CD14-positive monocyte (primary cell): ENCODE data around the gene SCAPER. TPM values are rescaled to one million over a fixed set of nuclear protein-coding genes. Genes with fewer than 3 reads are reported as not detected.
A peak's percentile ranks its signal among the peaks of the same experiment; 100 is the strongest.

Experiments used
- DNase-seq, 3 donors: peaks; one replicate each; pipeline ENCODE4 v3.0.0-alpha.2; 2011 to 2022
- H2AFZ ChIP-seq: 2 replicates; pipeline ENCODE4 v1.6.0; 2012; ENCODE audit warnings: mild to moderate bottlenecking, low read depth, low read length, inconsistent platforms; ENCODE audit not compliant: insufficient read depth, poor library complexity, severe bottlenecking
- H3K27ac ChIP-seq, 2 donors: 1 replicate in 1 of 2; 2 replicates in 1 of 2; pipeline ENCODE4 v1.5.1; 2012 to 2013; ENCODE audit warnings: low read length in 2 of 2, control low read depth in 1 of 2, inconsistent platforms in 1 of 2, low read depth in 1 of 2, mild to moderate bottlenecking in 1 of 2
- H3K27me3 ChIP-seq, 2 donors: one replicate each; pipeline versions ENCODE4 v1.6.0 to v1.6.1; 2011 to 2013; ENCODE audit warnings: low read length in 2 of 2; ENCODE audit not compliant: control insufficient read depth in 2 of 2, insufficient read depth in 2 of 2
- H3K36me3 ChIP-seq, 2 donors: replicated peaks in 1 of 2; 1 replicate in 1 of 2; 2 replicates in 1 of 2; pipeline versions ENCODE4 v1.5.1 to v1.6.1; 2012 to 2013; ENCODE audit warnings: low read length in 2 of 2, control low read depth in 1 of 2, inconsistent platforms in 1 of 2, mild to moderate bottlenecking in 1 of 2; ENCODE audit not compliant: insufficient read depth in 2 of 2, control insufficient read depth in 1 of 2
- H3K4me1 ChIP-seq, 2 donors: 1 replicate in 1 of 2; 2 replicates in 1 of 2; pipeline versions ENCODE4 v1.5.1 to v1.6.1; 2012 to 2013; ENCODE audit warnings: low read length in 2 of 2, control low read depth in 1 of 2, inconsistent platforms in 1 of 2, mild to moderate bottlenecking in 1 of 2, moderate library complexity in 1 of 2; ENCODE audit not compliant: insufficient read depth in 2 of 2, control insufficient read depth in 1 of 2
- H3K4me2 ChIP-seq: replicated peaks from 2 replicates; pipeline ENCODE3; 2012; ENCODE audit warnings: low read length, moderate library complexity, mild to moderate bottlenecking; ENCODE audit not compliant: poor library complexity, severe bottlenecking; ENCODE audit errors: extremely low read depth
- H3K4me3 ChIP-seq, 3 experiments: fragments of 200-600 bp in 1 of 3; sonication (generic) in 1 of 3; replicated peaks in 1 of 3; 1 replicate in 2 of 3; 2 replicates in 1 of 3; pipeline ENCODE4 v1.5.1; 2011 to 2013; ENCODE audit warnings: low read length in 3 of 3, mild to moderate bottlenecking in 3 of 3, control low read depth in 2 of 3, low read depth in 2 of 3, inconsistent platforms in 1 of 3, moderate library complexity in 1 of 3
- H3K79me2 ChIP-seq: 2 replicates; pipeline ENCODE4 v1.6.0; 2012; ENCODE audit warnings: mild to moderate bottlenecking, control low read depth, inconsistent platforms, low read length, moderate library complexity; ENCODE audit not compliant: insufficient read depth
- H3K9ac ChIP-seq: 2 replicates; pipeline ENCODE4 v1.6.0; 2017; ENCODE audit warnings: low read length, mild to moderate bottlenecking; ENCODE audit not compliant: insufficient read depth, poor library complexity, severe bottlenecking
- H3K9me3 ChIP-seq, 2 donors: replicated peaks in 1 of 2; 1 replicate in 1 of 2; 2 replicates in 1 of 2; pipeline versions ENCODE4 v1.5.1 to v1.6.1; 2012 to 2013; ENCODE audit warnings: low read length in 2 of 2, control low read depth in 1 of 2; ENCODE audit not compliant: control insufficient read depth in 1 of 2, insufficient read depth in 1 of 2
- H4K20me1 ChIP-seq: 2 replicates; pipeline ENCODE4 v1.6.0; 2012; ENCODE audit warnings: mild to moderate bottlenecking, low read length, control low read depth, moderate library complexity; ENCODE audit not compliant: insufficient read depth
- H3K27ac Mint-ChIP-seq, 7 donors: one replicate each; pipeline ENCODE4 v1.8.0; 2020; ENCODE audit warnings: mild to moderate bottlenecking in 7 of 7, mixed read lengths in 7 of 7, moderate library complexity in 6 of 7, inconsistent platforms in 2 of 7
- H3K27me3 Mint-ChIP-seq, 3 donors: one replicate each; pipeline ENCODE4 v1.8.0; 2021 to 2022; ENCODE audit warnings: low read depth in 3 of 3, mild to moderate bottlenecking in 3 of 3, mixed read lengths in 3 of 3, moderate library complexity in 3 of 3, inconsistent platforms in 1 of 3
- H3K36me3 Mint-ChIP-seq, 2 donors: one replicate each; pipeline ENCODE4 v1.8.0; 2020; ENCODE audit warnings: mixed read lengths in 2 of 2, inconsistent platforms in 1 of 2, mild to moderate bottlenecking in 1 of 2
- H3K4me1 Mint-ChIP-seq: one replicate; pipeline ENCODE4 v1.8.0; 2020; ENCODE audit warnings: mild to moderate bottlenecking, mixed read lengths
- H3K4me3 Mint-ChIP-seq, 2 donors: one replicate each; pipeline ENCODE4 v1.8.0; 2020; ENCODE audit warnings: mild to moderate bottlenecking in 2 of 2, mixed read lengths in 2 of 2, moderate library complexity in 1 of 2
- H3K9me3 Mint-ChIP-seq, 7 donors: one replicate each; pipeline ENCODE4 v1.8.0; 2020 to 2022; ENCODE audit warnings: mixed read lengths in 7 of 7, mild to moderate bottlenecking in 6 of 7, moderate library complexity in 6 of 7, inconsistent platforms in 2 of 7
- CTCF ChIP-seq: fragments of 200-600 bp; IDR thresholded peaks from one replicate; pipeline ENCODE4 v1.8.0; 2022; ENCODE audit warnings: antibody characterized with exemption, mild to moderate bottlenecking
- WGBS: methylation state at CpG from one replicate; pipeline ENCODE4 v1.1.5; 2013; ENCODE audit warnings: missing lambda C conversion rate; ENCODE audit not compliant: insufficient coverage; 5-methylcytosine and 5-hydroxymethylcytosine counted together
- intact Hi-C, 2 donors: fragments of 100-400 bp; cut with micrococcal nuclease; formaldehyde crosslinking; loops; one replicate each; pipeline versions ENCODE4 v1.15.0 to v1.15.1; 2023
- polyA plus RNA-seq, 3 donors: library from polyadenylated mRNA; depleted of rRNA in 1 of 3; unstranded in 2 of 3; stranded (reverse) in 1 of 3; fragments of 300-500 nt in 2 of 3; fragments of >200 nt in 1 of 3; fragmentation: Illumina TruSeq in 2 of 3; gene quantifications; 1 replicate in 2 of 3; 2 replicates in 1 of 3; pipeline ENCODE4 v1.2.3, GENCODE V29; 2012 to 2021

The SCAPER gene
- polyA plus RNA-seq, 3 donors, result 2.5 to 5.4 (median 4.2) TPM

- intact Hi-C loops, result no loop called here
- no peak overlapping the region for H3K9ac ChIP-seq
- H3K36me3 ChIP-seq, result peaks cover 0 to 6% of the 10 kb centered on the region in 2 donors
- H3K27me3 ChIP-seq, result no peaks in the 10 kb centered on the region
- H3K27ac ChIP-seq, result no peak overlapping the region
- H3K4me1 Mint-ChIP-seq, result no peaks in the 10 kb centered on the region
- TF ChIP-seq CTCF, result no peak
- no peak for DNase-seq
- H3K4me3 ChIP-seq, result no peak overlapping the region
- peaks cover 8 to 10% of the 10 kb centered on the region in 2 donors for H3K36me3 Mint-ChIP-seq
- H2AFZ ChIP-seq, result no peak overlapping the region
- H3K27ac Mint-ChIP-seq, result peak overlapping the region in 1 of 7 donors; percentile 9
- no peaks in the 10 kb centered on the region for H3K9me3 ChIP-seq
- no peaks in the 10 kb centered on the region for H4K20me1 ChIP-seq
- H3K79me2 ChIP-seq, result no peaks in the 10 kb centered on the region
- H3K9me3 Mint-ChIP-seq, result peaks cover 0 to 2% (median 0%) of the 10 kb centered on the region in 7 donors
- no peaks in the 10 kb centered on the region for H3K27me3 Mint-ChIP-seq
- H3K4me2 ChIP-seq, result no peak overlapping the region
- H3K4me3 Mint-ChIP-seq, result no peak overlapping the region
- WGBS, result no CpG with 5 or more reads among the region's 3 CpGs
- no peaks in the 10 kb centered on the region for H3K4me1 ChIP-seq
Observed at GRCh38 chr15:76503804-76504203, 401.3 kb downstream of the SCAPER start.

GRCh38 chr15:76503121-76503520, 402.0 kb downstream of the SCAPER start:
- H3K4me1 Mint-ChIP-seq, result no peaks in the 10 kb centered on the region
- Histone ChIP-seq H2AFZ (no peak overlapping the region), H3K79me2 (no peaks in the 10 kb centered on the region), H3K36me3 (peaks cover 0 to 6% of the 10 kb centered on the region in 2 donors), H3K27ac (no peak overlapping the region), H3K27me3 (no peaks in the 10 kb centered on the region), H3K9ac (no peak overlapping the region), H3K9me3 (no peaks in the 10 kb centered on the region), H3K4me3 (no peak overlapping the region), H4K20me1 (no peaks in the 10 kb centered on the region), H3K4me2 (no peak overlapping the region), H3K4me1 (no peaks in the 10 kb centered on the region)
- no peaks in the 10 kb centered on the region for H3K27me3 Mint-ChIP-seq
- DNase-seq, result no peak
- peaks cover 0 to 2% (median 0%) of the 10 kb centered on the region in 7 donors for H3K9me3 Mint-ChIP-seq
- H3K27ac Mint-ChIP-seq, result no peak overlapping the region
- peaks cover 8 to 10% of the 10 kb centered on the region in 2 donors for H3K36me3 Mint-ChIP-seq
- no peak for TF ChIP-seq CTCF
- intact Hi-C loops, result no loop called here
- H3K4me3 Mint-ChIP-seq, result no peak overlapping the region
